ENCODE data around the gene TGM2.

The TGM2 gene

DNA sequence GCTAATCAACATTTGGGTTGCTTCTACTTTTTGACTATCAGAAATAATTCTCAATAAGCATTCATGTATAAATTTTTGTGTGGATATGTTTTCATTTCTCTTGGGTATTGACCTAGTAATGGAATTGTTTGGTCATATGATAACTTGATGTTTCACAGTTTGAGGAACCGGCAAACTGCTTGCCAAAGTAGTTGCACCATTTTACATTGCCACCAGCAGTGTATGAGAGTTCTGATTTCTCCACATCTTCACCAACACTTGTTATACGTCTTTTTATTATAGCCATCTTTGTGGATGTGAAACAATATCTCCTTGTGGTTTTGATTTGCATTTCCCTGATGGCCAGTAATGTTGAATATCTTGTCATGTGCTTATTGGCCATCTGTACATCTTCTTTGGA, 42.6 kb upstream of the TGM2 start:
- Histone ChIP-seq H3K9me3 (ENCODE audit: insufficient read depth, low read depth, low read length) (no peaks in the 10 kb centered on the region), H3K4me3 (ENCODE audit: low read length) (no peak overlapping the region), H3K4me1 (ENCODE audit: insufficient read depth, low read length) (no peaks in the 10 kb centered on the region), H3K36me3 (ENCODE audit: insufficient read depth, low read depth, low read length) (no peaks in the 10 kb centered on the region), H3K27ac (ENCODE audit: low read length) (no peak overlapping the region), H3K9ac (ENCODE audit: low read depth, low read length) (no peak overlapping the region), H3K27me3 (ENCODE audit: insufficient read depth, low read length) (no peaks in the 10 kb centered on the region)

DNA sequence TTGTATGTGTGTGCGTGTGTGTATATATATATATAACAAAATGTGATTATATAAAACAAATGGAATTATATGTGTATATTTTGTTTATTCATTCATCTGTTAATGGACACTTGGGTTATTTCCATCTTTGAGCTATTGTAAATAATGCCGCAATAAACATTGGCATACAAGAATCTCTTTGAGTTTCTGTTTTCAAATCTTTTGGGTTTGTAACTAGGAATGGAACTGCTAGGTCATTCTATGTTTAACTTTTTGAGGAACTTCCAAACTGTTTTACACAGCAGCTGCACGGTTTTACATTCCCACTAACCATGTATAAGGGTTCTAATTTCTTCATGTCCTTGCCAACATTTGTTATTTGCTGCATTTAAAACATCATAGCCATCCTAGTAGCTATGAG, 39.9 kb upstream of the TGM2 start:
- H3K9ac ChIP-seq (ENCODE audit: low read depth, low read length): no peak overlapping the region
- H3K36me3 ChIP-seq (ENCODE audit: insufficient read depth, low read depth, low read length): no peaks in the 10 kb centered on the region
- no peak overlapping the region for H3K27ac ChIP-seq (ENCODE audit: low read length)
- H3K4me3 ChIP-seq (ENCODE audit: low read length): no peak overlapping the region
- H3K9me3 ChIP-seq (ENCODE audit: insufficient read depth, low read depth, low read length): no peaks in the 10 kb centered on the region
- no peaks in the 10 kb centered on the region for H3K27me3 ChIP-seq (ENCODE audit: insufficient read depth, low read length)
- no peaks in the 10 kb centered on the region for H3K4me1 ChIP-seq (ENCODE audit: insufficient read depth, low read length)

GRCh38 chr20:38203981-38204357, 38.9 kb upstream of the TGM2 start:
- no peaks in the 10 kb centered on the region for H3K36me3 ChIP-seq (ENCODE audit: insufficient read depth, low read depth, low read length)
- no peaks in the 10 kb centered on the region for H3K4me1 ChIP-seq (ENCODE audit: insufficient read depth, low read length)
- no peak overlapping the region for H3K4me3 ChIP-seq (ENCODE audit: low read length)
- H3K9me3 ChIP-seq (ENCODE audit: insufficient read depth, low read depth, low read length): no peaks in the 10 kb centered on the region
- H3K27ac ChIP-seq (ENCODE audit: low read length): no peak overlapping the region
- no peaks in the 10 kb centered on the region for H3K27me3 ChIP-seq (ENCODE audit: insufficient read depth, low read length)
- H3K9ac ChIP-seq (ENCODE audit: low read depth, low read length): no peak overlapping the region

DNA sequence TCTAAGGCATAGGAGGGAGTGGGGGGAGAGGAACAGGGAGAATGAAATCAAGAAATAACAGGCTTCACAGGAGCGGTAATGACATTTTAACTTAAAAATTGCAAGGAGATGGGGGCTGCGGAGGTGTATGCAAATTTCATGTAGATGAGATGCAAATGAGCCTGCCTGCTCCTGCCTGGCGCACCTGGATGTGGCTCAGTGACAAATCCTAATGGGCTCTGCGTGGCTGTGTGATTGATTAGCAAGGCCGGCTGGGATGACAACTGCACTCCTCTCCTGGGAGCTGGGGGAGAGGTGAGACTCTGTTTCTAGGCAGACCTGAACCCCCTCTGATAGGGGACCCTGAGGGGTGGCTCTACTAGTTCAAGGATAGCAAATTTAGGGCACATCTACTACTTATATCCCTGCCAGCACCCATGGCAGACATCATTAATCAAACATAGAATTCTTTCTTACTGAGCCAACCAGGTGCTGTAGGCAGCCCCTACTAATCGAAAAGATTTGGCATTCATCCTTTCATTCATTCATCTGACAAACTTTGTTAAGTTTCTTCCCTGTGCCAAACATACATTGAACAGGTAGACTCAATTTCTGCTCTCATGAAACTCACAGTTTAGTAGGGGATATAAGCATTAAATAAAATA, 38.4 kb upstream of the TGM2 start:
- Histone ChIP-seq H3K27ac (ENCODE audit: low read length) (no peak overlapping the region), H3K9me3 (ENCODE audit: insufficient read depth, low read depth, low read length) (no peaks in the 10 kb centered on the region), H3K27me3 (ENCODE audit: insufficient read depth, low read length) (no peaks in the 10 kb centered on the region), H3K4me3 (ENCODE audit: low read length) (no peak overlapping the region), H3K9ac (ENCODE audit: low read depth, low read length) (no peak overlapping the region), H3K4me1 (ENCODE audit: insufficient read depth, low read length) (no peaks in the 10 kb centered on the region; the same call in 1 of the 2 replicates), H3K36me3 (ENCODE audit: insufficient read depth, low read depth, low read length) (no peaks in the 10 kb centered on the region)

DNA sequence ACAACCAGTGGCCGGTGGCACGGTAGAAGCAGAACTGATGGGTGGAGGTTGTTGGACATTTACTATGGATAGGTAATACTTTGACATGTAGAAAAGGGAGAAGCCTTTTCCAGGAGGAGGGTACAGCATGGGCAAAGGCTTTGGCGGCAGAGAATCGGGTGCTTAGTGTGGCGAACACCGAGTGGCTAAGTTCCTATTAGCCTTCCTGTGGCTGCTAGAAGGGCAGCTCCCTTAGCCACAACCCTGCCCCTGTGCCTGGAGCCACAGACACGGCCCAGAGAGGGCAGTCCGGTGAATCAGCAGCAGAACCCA, 37.9 kb upstream of the TGM2 start:
- Histone ChIP-seq H3K9ac (ENCODE audit: low read depth, low read length) (no peak overlapping the region), H3K4me1 (ENCODE audit: insufficient read depth, low read length) (no peaks in the 10 kb centered on the region; the same call in none of the 2 replicates), H3K27me3 (ENCODE audit: insufficient read depth, low read length) (no peaks in the 10 kb centered on the region), H3K27ac (ENCODE audit: low read length) (no peak overlapping the region), H3K9me3 (ENCODE audit: insufficient read depth, low read depth, low read length) (no peaks in the 10 kb centered on the region), H3K4me3 (ENCODE audit: low read length) (no peak overlapping the region), H3K36me3 (ENCODE audit: insufficient read depth, low read depth, low read length) (no peaks in the 10 kb centered on the region)

DNA sequence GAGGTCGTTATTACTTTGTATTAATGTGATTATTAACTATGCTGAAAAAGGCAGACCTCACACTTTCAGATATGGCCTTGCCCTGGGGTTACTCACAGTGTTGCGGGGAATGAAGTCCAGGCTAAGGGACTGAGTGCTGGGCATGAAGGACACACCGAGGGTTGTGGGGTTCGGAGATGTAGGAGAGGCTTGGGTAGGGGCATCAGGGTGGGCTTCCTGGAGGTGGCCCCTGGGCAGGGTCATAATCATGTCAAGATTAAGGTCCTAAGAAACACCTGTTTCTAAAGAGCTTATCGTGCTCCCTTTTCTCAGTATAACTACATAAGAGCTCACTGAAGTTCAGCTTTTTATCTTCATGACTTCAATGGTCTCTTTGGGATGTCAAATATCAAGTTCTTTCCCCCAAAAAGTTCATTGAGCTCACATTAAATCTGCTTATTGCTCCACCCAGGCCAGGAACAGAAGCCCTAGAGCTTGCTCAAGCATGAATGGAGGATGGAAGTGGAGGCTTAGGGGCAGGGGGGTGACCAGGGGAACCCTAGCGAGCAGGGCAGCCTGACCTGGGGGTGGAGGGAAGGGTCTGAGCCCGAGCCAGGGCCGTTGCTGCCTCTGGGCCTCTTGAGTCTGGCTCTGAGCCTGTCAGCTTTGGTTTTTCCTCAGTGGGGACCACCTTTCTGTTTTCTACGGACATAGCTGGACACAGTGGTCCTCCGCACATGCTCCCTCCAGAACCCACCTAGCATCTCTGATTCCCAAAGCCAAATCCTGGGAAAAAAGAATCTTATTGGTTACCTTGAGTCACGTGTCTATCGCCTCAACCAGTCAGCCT, 37.3 kb upstream of the TGM2 start:
- H3K9me3 ChIP-seq (ENCODE audit: insufficient read depth, low read depth, low read length): no peaks in the 10 kb centered on the region
- H3K4me1 ChIP-seq (ENCODE audit: insufficient read depth, low read length): no peaks in the 10 kb centered on the region; the same call in none of the 2 replicates
- no peaks in the 10 kb centered on the region for H3K27me3 ChIP-seq (ENCODE audit: insufficient read depth, low read length)
- no peak overlapping the region for H3K9ac ChIP-seq (ENCODE audit: low read depth, low read length)
- H3K4me3 ChIP-seq (ENCODE audit: low read length): no peak overlapping the region
- H3K27ac ChIP-seq (ENCODE audit: low read length): no peak overlapping the region
- H3K36me3 ChIP-seq (ENCODE audit: insufficient read depth, low read depth, low read length): no peaks in the 10 kb centered on the region

DNA sequence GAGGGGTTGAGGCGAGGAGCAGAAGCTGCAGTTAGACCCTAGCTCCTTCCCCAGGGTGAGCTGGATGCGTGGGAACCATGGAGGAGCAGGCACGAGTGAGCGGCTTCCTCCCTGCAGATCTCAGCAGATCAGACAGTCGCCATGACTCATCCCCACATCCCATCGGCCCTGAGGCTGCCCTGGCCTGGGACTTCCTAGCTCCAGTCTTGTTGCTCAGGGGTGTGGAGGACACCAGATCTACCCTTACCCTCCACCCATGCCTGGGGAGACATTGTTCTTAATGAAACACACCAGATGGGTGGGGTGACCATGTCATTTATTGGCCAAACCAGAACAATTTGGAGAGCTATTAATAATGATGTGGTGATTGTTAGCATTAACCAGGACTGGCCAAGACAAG, 36.3 kb upstream of the TGM2 start:
- Histone ChIP-seq H3K36me3 (ENCODE audit: insufficient read depth, low read depth, low read length) (no peaks in the 10 kb centered on the region), H3K4me1 (ENCODE audit: insufficient read depth, low read length) (no peaks in the 10 kb centered on the region; the same call in none of the 2 replicates), H3K4me3 (ENCODE audit: low read length) (no peak overlapping the region), H3K9ac (ENCODE audit: low read depth, low read length) (no peak overlapping the region), H3K27ac (ENCODE audit: low read length) (no peak overlapping the region), H3K9me3 (ENCODE audit: insufficient read depth, low read depth, low read length) (no peaks in the 10 kb centered on the region), H3K27me3 (ENCODE audit: insufficient read depth, low read length) (no peaks in the 10 kb centered on the region)

DNA sequence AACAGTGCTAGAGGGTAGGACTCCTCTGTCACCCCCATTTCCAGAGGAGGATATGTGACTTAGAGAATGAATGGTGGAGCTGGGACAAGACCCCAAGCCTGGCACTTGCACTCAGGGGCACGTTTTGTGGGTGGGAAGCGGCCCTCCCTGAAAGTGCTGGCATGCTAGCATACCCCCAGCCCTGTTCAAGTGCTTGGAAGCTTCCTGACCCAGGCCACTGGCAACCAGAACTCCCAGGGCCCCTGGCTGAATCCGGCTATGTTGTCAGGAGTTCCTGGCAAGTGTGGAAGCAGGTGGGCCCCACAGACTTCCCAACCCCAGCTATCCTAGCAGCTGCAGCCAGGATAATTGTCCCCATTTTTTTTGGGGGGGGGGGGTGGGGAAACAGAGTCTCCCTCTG, 35.6 kb upstream of the TGM2 start:
- no peaks in the 10 kb centered on the region for H3K36me3 ChIP-seq (ENCODE audit: insufficient read depth, low read depth, low read length)
- H3K9me3 ChIP-seq (ENCODE audit: insufficient read depth, low read depth, low read length): no peaks in the 10 kb centered on the region
- H3K9ac ChIP-seq (ENCODE audit: low read depth, low read length): no peak overlapping the region
- H3K27ac ChIP-seq (ENCODE audit: low read length): no peak overlapping the region
- H3K4me1 ChIP-seq (ENCODE audit: insufficient read depth, low read length): no peaks in the 10 kb centered on the region; the same call in none of the 2 replicates
- H3K27me3 ChIP-seq (ENCODE audit: insufficient read depth, low read length): no peaks in the 10 kb centered on the region
- no peak overlapping the region for H3K4me3 ChIP-seq (ENCODE audit: low read length)

- Histone ChIP-seq H3K27ac (ENCODE audit: low read length) (no peak overlapping the region), H3K27me3 (ENCODE audit: insufficient read depth, low read length) (no peaks in the 10 kb centered on the region), H3K9me3 (ENCODE audit: insufficient read depth, low read depth, low read length) (no peaks in the 10 kb centered on the region), H3K4me3 (ENCODE audit: low read length) (no peak overlapping the region), H3K9ac (ENCODE audit: low read depth, low read length) (no peak overlapping the region), H3K4me1 (ENCODE audit: insufficient read depth, low read length) (no peaks in the 10 kb centered on the region; the same call in none of the 2 replicates), H3K36me3 (ENCODE audit: insufficient read depth, low read depth, low read length) (no peaks in the 10 kb centered on the region)
Observed at GRCh38 chr20:38199501-38200390, 34.7 kb upstream of the TGM2 start.

- no peak overlapping the region for H3K27ac ChIP-seq (ENCODE audit: low read length)
- no peaks in the 10 kb centered on the region for H3K27me3 ChIP-seq (ENCODE audit: insufficient read depth, low read length)
- H3K36me3 ChIP-seq (ENCODE audit: insufficient read depth, low read depth, low read length): no peaks in the 10 kb centered on the region
- no peak overlapping the region for H3K9ac ChIP-seq (ENCODE audit: low read depth, low read length)
- no peaks in the 10 kb centered on the region for H3K9me3 ChIP-seq (ENCODE audit: insufficient read depth, low read depth, low read length)
- H3K4me3 ChIP-seq (ENCODE audit: low read length): no peak overlapping the region
- H3K4me1 ChIP-seq (ENCODE audit: insufficient read depth, low read length): no peaks in the 10 kb centered on the region; the same call in none of the 2 replicates
Observed at GRCh38 chr20:38198238-38198861, 33.3 kb upstream of the TGM2 start.

- Histone ChIP-seq H3K4me1 (ENCODE audit: insufficient read depth, low read length) (no peaks in the 10 kb centered on the region; the same call in none of the 2 replicates), H3K36me3 (ENCODE audit: insufficient read depth, low read depth, low read length) (no peaks in the 10 kb centered on the region), H3K9ac (ENCODE audit: low read depth, low read length) (no peak overlapping the region)
Observed at GRCh38 chr20:38197619-38198018, 32.5 kb upstream of the TGM2 start.

More at GRCh38 chr20:38197619-38198018, 32.5 kb upstream of the TGM2 start:
- no peak overlapping the region for H3K4me3 ChIP-seq (ENCODE audit: low read length)
- no peaks in the 10 kb centered on the region for H3K27me3 ChIP-seq (ENCODE audit: insufficient read depth, low read length)
- no peak overlapping the region for H3K27ac ChIP-seq (ENCODE audit: low read length)
- H3K9me3 ChIP-seq (ENCODE audit: insufficient read depth, low read depth, low read length): no peaks in the 10 kb centered on the region
